OCI-LY7 (cell line): Measurements from ENCODE around the gene CMA1.
"Not testable (repeated sequence)": the region's sequence is repeated elsewhere in the genome, so short reads cannot be mapped to it uniquely, and the experiment has no call there.

ENCODE experiments used
- EZH2phosphoT487 ChIP-seq: fragments of 200-600 bp; sonication (generic); IDR thresholded peaks from 2 replicates; pipeline ENCODE4 v1.6.1; 2018; ENCODE audit warnings: low read depth, borderline replicate concordance, mild to moderate bottlenecking, mixed run types, antibody characterized with exemption, low read length, moderate library complexity, mixed read lengths
- TF ChIP-seq, protein P1 (sequence below): fragments of 200-600 bp; sonication (generic); conservative IDR thresholded peaks from 2 replicates; pipeline ENCODE4 v1.5.1; 2014; ENCODE audit warnings: mild to moderate bottlenecking, antibody characterized with exemption, low read length, moderate library complexity, mixed read lengths

DNA sequence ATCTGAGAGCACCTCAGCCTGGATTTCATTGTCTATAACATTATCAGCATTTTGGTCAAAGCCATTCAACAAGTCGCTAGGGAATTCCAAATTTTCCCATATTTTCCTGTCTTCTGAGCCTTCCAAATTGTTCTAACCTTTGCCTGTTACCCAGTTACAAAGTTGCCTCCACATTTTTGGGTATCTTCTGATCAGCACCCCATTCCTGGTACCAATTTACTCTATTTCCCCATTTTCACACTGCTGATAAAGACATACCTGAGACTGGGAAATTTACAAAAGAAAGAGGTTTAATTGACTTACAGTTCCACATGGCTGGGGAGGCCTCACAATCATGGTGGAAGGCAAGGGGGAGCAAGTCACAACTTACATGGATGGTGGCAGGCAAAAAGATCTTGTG, 41.0 kb upstream of the CMA1 start:
- TF ChIP-seq, protein P1, sequence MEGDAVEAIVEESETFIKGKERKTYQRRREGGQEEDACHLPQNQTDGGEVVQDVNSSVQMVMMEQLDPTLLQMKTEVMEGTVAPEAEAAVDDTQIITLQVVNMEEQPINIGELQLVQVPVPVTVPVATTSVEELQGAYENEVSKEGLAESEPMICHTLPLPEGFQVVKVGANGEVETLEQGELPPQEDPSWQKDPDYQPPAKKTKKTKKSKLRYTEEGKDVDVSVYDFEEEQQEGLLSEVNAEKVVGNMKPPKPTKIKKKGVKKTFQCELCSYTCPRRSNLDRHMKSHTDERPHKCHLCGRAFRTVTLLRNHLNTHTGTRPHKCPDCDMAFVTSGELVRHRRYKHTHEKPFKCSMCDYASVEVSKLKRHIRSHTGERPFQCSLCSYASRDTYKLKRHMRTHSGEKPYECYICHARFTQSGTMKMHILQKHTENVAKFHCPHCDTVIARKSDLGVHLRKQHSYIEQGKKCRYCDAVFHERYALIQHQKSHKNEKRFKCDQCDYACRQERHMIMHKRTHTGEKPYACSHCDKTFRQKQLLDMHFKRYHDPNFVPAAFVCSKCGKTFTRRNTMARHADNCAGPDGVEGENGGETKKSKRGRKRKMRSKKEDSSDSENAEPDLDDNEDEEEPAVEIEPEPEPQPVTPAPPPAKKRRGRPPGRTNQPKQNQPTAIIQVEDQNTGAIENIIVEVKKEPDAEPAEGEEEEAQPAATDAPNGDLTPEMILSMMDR: not testable (repeated sequence)
- TF ChIP-seq EZH2phosphoT487: not testable (repeated sequence)
